ENCODE data around the gene PDZD2.

The PDZD2 gene

GRCh38 chr5:32057187-32058096 is 418.5 kb downstream of the PDZD2 start:
- no peaks in the 10 kb centered on the region for H3K9me3 Mint-ChIP-seq
- no peak for DNase-seq
- no peak overlapping the region for H3K4me3 Mint-ChIP-seq
- H3K4me1 Mint-ChIP-seq, result no peaks in the 10 kb centered on the region
- no peak for ATAC-seq (replicated peaks)
- no peaks in the 10 kb centered on the region for H3K36me3 Mint-ChIP-seq
- peaks cover 0 to 4% of the 10 kb centered on the region in 2 donors for H3K27me3 Mint-ChIP-seq
- no peak overlapping the region for H3K27ac Mint-ChIP-seq

- no peak for ATAC-seq (replicated peaks)
- no peak overlapping the region for H3K4me3 Mint-ChIP-seq
- no peaks in the 10 kb centered on the region for H3K36me3 Mint-ChIP-seq
- peaks cover 0 to 4% of the 10 kb centered on the region in 2 donors for H3K27me3 Mint-ChIP-seq
- DNase-seq, result no peak
- no peak overlapping the region for H3K27ac Mint-ChIP-seq
- peaks cover 0 to 2% of the 10 kb centered on the region in 2 donors for H3K4me1 Mint-ChIP-seq
- H3K9me3 Mint-ChIP-seq, result no peaks in the 10 kb centered on the region
Measured at GRCh38 chr5:32058101-32058500, 419.2 kb downstream of the PDZD2 start.

- no peaks in the 10 kb centered on the region for H3K36me3 Mint-ChIP-seq
- H3K27me3 Mint-ChIP-seq, result peaks cover 0 to 4% of the 10 kb centered on the region in 2 donors
- no peak overlapping the region for H3K27ac Mint-ChIP-seq
- no peak for ATAC-seq (replicated peaks)
- H3K4me3 Mint-ChIP-seq, result no peak overlapping the region
- H3K9me3 Mint-ChIP-seq, result no peaks in the 10 kb centered on the region
- DNase-seq, result no peak
- peaks cover 0 to 2% of the 10 kb centered on the region in 2 donors for H3K4me1 Mint-ChIP-seq
Measured at GRCh38 chr5:32058997-32059396, 420.1 kb downstream of the PDZD2 start.

GRCh38 chr5:32059761-32060530 is 421.0 kb downstream of the PDZD2 start:
- no peak for DNase-seq
- H3K27me3 Mint-ChIP-seq, result peaks cover 0 to 4% of the 10 kb centered on the region in 2 donors
- H3K36me3 Mint-ChIP-seq, result no peaks in the 10 kb centered on the region

GRCh38 chr5:32061236-32061635 is 422.3 kb downstream of the PDZD2 start:
- Mint-ChIP-seq H3K27me3 (peaks cover 0 to 4% of the 10 kb centered on the region in 2 donors), H3K27ac (no peak overlapping the region), H3K4me3 (no peak overlapping the region), H3K9me3 (no peaks in the 10 kb centered on the region), H3K4me1 (peaks cover 0 to 2% of the 10 kb centered on the region in 2 donors), H3K36me3 (no peaks in the 10 kb centered on the region)
- no peak for DNase-seq
- ATAC-seq (replicated peaks), result no peak

More at GRCh38 chr5:32059761-32060530, 421.0 kb downstream of the PDZD2 start:
- no peaks in the 10 kb centered on the region for H3K9me3 Mint-ChIP-seq
- H3K4me1 Mint-ChIP-seq, result peaks cover 0 to 2% of the 10 kb centered on the region in 2 donors
- H3K4me3 Mint-ChIP-seq, result no peak overlapping the region
- ATAC-seq (replicated peaks), result no peak
- H3K27ac Mint-ChIP-seq, result no peak overlapping the region

DNA sequence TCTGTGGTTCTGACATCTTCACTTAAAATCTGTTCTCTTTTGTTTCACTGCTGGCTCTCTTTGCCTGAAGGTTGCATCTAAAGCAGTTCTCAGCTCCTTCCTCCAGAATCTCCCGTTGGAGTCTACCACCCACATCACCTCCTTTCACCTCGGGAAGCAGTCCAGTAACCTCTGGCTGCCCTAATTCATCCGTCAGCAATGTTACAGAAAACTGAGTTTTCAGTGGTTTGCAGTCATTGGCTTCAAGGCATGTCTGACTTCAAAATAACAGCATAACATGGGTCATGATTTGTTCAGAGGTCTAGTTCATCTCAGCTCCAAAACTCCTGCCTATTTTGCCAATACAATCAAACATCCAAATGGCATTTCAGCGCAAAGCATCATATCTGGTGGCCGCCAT is 427.5 kb downstream of the PDZD2 start:
- Mint-ChIP-seq H3K4me1 (peaks cover 0 to 2% of the 10 kb centered on the region in 2 donors), H3K36me3 (no peaks in the 10 kb centered on the region), H3K27ac (no peak overlapping the region), H3K9me3 (no peaks in the 10 kb centered on the region), H3K27me3 (no peaks in the 10 kb centered on the region), H3K4me3 (no peak overlapping the region)
- no peak for DNase-seq
- no peak for ATAC-seq (replicated peaks)

- Mint-ChIP-seq H3K4me3 (no peak overlapping the region), H3K27me3 (no peaks in the 10 kb centered on the region), H3K27ac (no peak overlapping the region), H3K9me3 (no peaks in the 10 kb centered on the region), H3K36me3 (no peaks in the 10 kb centered on the region), H3K4me1 (no peaks in the 10 kb centered on the region)
- ATAC-seq (replicated peaks) (no peak), DNase-seq (no peak)
Measured at GRCh38 chr5:32067774-32068470, 429.0 kb downstream of the PDZD2 start.

DNA sequence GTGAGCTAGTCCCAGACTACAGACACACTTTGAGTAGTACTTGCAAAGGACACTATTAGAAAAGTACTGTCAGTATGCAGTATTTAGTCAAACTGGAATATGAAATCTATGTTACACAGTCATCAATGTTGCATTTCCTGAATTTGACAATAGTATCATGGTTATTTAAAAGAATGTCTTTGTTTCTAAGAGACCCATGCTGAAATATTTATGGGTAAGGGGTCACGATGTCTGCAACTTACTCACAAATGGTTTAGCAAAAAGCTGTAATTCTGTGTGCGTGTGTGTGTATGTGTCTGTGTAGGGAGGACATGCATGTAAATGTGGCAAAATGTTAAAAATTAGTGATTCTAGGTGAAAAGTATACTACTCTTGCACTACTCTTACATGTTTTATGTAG is 429.6 kb downstream of the PDZD2 start:
- ATAC-seq (replicated peaks), result no peak
- no peak for DNase-seq
- no peaks in the 10 kb centered on the region for H3K27me3 Mint-ChIP-seq
- no peak overlapping the region for H3K4me3 Mint-ChIP-seq
- no peaks in the 10 kb centered on the region for H3K36me3 Mint-ChIP-seq
- no peaks in the 10 kb centered on the region for H3K9me3 Mint-ChIP-seq
- H3K27ac Mint-ChIP-seq, result no peak overlapping the region
- H3K4me1 Mint-ChIP-seq, result no peaks in the 10 kb centered on the region

- Mint-ChIP-seq H3K4me1 (no peaks in the 10 kb centered on the region), H3K9me3 (no peaks in the 10 kb centered on the region), H3K36me3 (no peaks in the 10 kb centered on the region), H3K27ac (no peak overlapping the region), H3K27me3 (no peaks in the 10 kb centered on the region), H3K4me3 (no peak overlapping the region)
- DNase-seq, result no peak
- no peak for ATAC-seq (replicated peaks)
Measured at GRCh38 chr5:32069396-32069795, 430.5 kb downstream of the PDZD2 start.

DNA sequence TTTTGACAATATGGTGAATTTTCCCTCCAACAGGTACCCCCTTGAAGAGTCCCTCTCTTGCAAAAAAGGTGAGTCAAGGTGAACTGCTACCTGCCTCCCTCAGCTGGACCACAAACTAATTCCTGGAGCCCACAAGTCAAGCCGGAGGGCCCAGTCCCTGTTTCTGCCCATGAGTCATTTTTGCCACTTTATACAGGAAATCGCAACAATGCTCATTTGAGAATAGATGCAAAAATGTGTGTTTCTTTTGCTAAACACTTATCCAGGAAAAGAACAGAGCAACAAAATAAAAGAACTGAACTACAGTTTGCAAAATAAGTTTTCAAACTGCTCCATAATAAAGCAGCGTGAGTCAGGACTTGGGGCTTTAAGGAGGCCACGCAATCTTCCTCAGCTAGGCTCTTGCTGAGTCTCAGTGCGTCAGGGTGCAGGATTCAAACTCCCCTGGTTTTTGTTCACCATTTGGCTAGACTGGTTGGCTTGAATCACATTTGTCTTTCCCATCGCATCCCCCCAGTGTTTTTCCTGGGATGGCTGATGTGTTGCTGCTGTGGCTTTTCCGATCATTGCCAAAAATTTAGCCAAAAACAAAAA is 432.5 kb downstream of the PDZD2 start:
- DNase-seq (no peak), ATAC-seq (replicated peaks) (no peak)
- Mint-ChIP-seq H3K4me1 (no peaks in the 10 kb centered on the region), H3K4me3 (no peak overlapping the region), H3K9me3 (no peaks in the 10 kb centered on the region), H3K27ac (no peak overlapping the region), H3K27me3 (no peaks in the 10 kb centered on the region), H3K36me3 (no peaks in the 10 kb centered on the region)

- ATAC-seq (replicated peaks) (no peak), DNase-seq (no peak)
- no peaks in the 10 kb centered on the region for H3K9me3 Mint-ChIP-seq
- H3K36me3 Mint-ChIP-seq, result no peaks in the 10 kb centered on the region
- no peak overlapping the region for H3K27ac Mint-ChIP-seq
- no peak overlapping the region for H3K4me3 Mint-ChIP-seq
- no peaks in the 10 kb centered on the region for H3K4me1 Mint-ChIP-seq
- H3K27me3 Mint-ChIP-seq, result no peaks in the 10 kb centered on the region
Measured at GRCh38 chr5:32072054-32072453, 433.1 kb downstream of the PDZD2 start.

DNA sequence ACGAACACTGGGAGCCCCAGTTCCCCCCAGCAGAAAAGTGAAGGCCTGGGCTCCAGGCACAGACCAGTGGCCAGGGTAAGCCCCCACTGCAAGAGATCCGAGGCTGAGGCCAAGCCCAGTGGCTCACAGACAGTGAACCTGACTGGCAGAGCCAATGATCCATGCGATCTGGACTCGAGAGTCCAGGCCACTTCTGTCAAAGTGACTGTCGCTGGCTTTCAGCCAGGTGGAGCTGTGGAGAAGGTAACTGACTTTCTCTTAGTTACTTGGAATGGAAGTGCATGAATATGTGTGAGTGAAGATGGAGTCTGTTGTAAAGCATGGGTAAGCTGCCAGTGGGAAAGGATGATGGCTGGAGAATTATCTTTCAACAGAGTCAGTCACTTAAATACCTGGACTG is 435.5 kb downstream of the PDZD2 start:
- H3K27ac Mint-ChIP-seq, result no peak overlapping the region
- H3K27me3 Mint-ChIP-seq, result no peaks in the 10 kb centered on the region
- H3K36me3 Mint-ChIP-seq, result no peaks in the 10 kb centered on the region
- no peak overlapping the region for H3K4me3 Mint-ChIP-seq
- DNase-seq (no peak), ATAC-seq (replicated peaks) (no peak)
- H3K4me1 Mint-ChIP-seq, result no peaks in the 10 kb centered on the region
- no peaks in the 10 kb centered on the region for H3K9me3 Mint-ChIP-seq

DNA sequence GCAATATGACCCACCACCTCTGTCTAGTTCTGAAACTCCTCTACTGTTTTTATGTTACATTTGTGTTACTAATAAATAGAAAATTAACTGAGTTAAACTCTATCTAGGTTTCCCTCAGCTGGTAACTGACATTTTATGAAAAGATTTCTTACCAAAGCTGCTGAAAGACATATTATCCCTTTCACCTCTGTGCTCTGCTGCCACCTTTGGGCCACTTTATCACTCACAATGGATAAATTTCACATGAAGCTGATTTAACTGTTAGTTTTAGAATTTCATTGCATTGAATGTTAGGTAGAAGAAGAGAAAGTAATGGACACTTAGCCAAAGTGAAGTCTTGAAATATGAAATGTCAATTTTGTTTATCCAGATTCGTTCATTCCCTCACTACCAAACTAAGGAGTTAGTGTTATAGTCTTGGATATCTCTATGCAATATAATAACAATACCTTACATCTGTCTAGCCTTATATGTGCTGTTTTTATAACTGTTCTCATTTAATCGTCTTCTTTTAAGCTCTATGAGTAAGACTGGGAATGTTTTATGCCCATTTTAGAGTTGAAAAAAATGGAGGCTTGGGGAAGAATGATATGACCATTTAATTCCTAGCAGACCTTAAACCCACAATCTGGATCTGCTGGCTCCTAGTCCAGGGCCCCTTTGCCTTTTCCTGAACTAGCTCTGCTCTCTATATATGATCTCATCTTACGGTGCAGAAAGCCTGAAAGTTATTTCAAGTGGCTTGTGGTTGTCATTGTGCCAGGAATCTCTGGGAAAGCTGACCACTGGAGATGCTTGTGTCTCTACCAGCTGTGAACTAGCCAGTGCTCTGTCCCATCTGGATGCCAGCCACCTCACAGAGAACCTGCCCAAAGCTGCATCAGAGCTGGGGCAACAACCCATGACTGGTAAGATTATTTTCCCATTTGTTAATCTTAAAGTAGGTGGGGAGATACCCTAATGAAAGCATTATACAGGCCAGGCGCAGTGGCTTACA is 438.1 kb downstream of the PDZD2 start:
- peak in 1 of 2 donors; percentile 36 for ATAC-seq (replicated peaks)
- H3K36me3 Mint-ChIP-seq, result no peaks in the 10 kb centered on the region
- no peak overlapping the region for H3K27ac Mint-ChIP-seq
- no peak overlapping the region for H3K4me3 Mint-ChIP-seq
- DNase-seq, result no peak
- peaks cover 0 to 2% of the 10 kb centered on the region in 2 donors for H3K9me3 Mint-ChIP-seq
- H3K27me3 Mint-ChIP-seq, result no peaks in the 10 kb centered on the region
- no peaks in the 10 kb centered on the region for H3K4me1 Mint-ChIP-seq

All from stimulated activated naive B cell treated with anti-CD40 and anti-IgM and Interleukin-4, amounts not matched to agents 10 μg/mL and 1 μg/mL and 100 μg/mL, for 72 hours (primary cell).